ENCODE measurements around the gene CARMIL1.
A peak's percentile ranks its signal among the peaks of the same experiment; 100 is the strongest.

DNA sequence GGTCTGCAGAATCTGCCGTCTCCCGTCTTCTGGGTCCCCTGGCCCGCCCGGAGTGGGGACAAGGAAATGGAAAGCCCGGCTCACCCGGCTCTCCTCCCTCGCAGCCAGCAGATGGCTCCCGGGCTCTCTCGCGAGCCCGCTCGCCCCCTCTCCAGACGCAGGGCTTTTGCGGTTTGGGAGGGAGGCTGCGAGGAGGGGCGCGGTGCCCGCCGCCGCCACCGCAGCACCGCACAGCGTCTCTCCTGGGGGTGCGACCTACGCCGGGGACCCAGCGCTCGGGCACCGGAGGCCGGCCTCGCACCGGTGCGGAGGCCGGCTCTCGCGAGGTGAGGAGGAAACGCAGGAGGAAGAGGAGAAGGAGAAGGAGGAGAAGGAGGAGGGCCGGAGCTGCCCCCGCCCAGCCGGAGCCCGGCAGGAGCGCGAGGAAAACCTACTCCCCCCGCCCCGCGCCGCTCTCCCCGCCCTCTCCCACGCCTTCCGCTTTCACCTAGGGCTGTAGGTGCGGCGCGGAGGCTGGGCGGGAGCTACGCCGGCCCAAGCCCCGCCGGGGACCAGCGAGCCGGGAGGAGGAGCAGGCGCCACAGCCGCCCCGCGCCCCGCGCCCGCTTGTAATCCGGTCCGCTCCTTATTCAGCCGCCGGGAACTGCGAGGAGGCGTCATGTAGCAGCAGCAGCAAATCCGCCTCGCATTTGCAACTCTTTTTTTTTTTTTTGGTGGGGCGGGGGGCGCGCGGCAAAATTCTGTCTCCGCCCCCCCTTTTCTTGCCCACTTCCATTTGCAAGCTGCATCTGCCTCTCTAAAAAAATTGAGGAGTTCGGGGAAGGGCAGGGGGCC lies at the start of gene CARMIL1:
- TF ChIP-seq, protein P1, sequence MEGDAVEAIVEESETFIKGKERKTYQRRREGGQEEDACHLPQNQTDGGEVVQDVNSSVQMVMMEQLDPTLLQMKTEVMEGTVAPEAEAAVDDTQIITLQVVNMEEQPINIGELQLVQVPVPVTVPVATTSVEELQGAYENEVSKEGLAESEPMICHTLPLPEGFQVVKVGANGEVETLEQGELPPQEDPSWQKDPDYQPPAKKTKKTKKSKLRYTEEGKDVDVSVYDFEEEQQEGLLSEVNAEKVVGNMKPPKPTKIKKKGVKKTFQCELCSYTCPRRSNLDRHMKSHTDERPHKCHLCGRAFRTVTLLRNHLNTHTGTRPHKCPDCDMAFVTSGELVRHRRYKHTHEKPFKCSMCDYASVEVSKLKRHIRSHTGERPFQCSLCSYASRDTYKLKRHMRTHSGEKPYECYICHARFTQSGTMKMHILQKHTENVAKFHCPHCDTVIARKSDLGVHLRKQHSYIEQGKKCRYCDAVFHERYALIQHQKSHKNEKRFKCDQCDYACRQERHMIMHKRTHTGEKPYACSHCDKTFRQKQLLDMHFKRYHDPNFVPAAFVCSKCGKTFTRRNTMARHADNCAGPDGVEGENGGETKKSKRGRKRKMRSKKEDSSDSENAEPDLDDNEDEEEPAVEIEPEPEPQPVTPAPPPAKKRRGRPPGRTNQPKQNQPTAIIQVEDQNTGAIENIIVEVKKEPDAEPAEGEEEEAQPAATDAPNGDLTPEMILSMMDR (IDR thresholded peaks at IDR 0.05; ENCODE audit: low read depth, low read length), result peak; percentile 57
- TF ChIP-seq EZH2phosphoT487 (IDR thresholded peaks at IDR 0.05; ENCODE audit: low read depth), result no peak
